HG03103 (cell line): ENCODE data around the gene KRT8.
"Not testable (repeated sequence)": the region's sequence is repeated elsewhere in the genome, so short reads cannot be mapped to it uniquely, and the experiment has no call there.

Experiments used
- ATAC-seq: cut with Tn5 transposase; IDR thresholded peaks from one replicate; pipeline ENCODE4 v1.9.1; 2021; ENCODE audit warnings: low read depth; ENCODE audit not compliant: unreplicated experiment

Gene KRT8

GRCh38 chr12:52904509-52905300, at the start of gene KRT8:
Gene KRT8, minus strand, starts transcription at chr12:52905076. Its CDS starts 95 bp downstream, at chr12:52904981.
- ATAC-seq: not testable (repeated sequence)

- ATAC-seq: no peak
These were observed 48.4 kb upstream of the KRT8 start for GRCh38 chr12:52953181-52953841.

GRCh38 chr12:52952076-52952801, 47.4 kb upstream of the KRT8 start:
- ATAC-seq: no peak

GRCh38 chr12:52951640-52952039, 46.8 kb upstream of the KRT8 start:
- ATAC-seq: no peak

- no peak for ATAC-seq
These were observed 46.2 kb upstream of the KRT8 start for GRCh38 chr12:52951126-52951525.

- no peak for ATAC-seq
These were observed 45.7 kb upstream of the KRT8 start for GRCh38 chr12:52950553-52950952.

- no peak for ATAC-seq
These were observed 44.8 kb upstream of the KRT8 start for GRCh38 chr12:52949413-52950331.

- no peak for ATAC-seq
These were observed 43.0 kb upstream of the KRT8 start for GRCh38 chr12:52947738-52948423.

GRCh38 chr12:52946797-52947547, 42.1 kb upstream of the KRT8 start:
- no peak for ATAC-seq

GRCh38 chr12:52946334-52946733, 41.5 kb upstream of the KRT8 start:
- no peak for ATAC-seq

- no peak for ATAC-seq
These were observed 40.7 kb upstream of the KRT8 start for GRCh38 chr12:52945389-52946232.

GRCh38 chr12:52944683-52945388, 40.0 kb upstream of the KRT8 start:
- no peak for ATAC-seq

GRCh38 chr12:52942901-52943181, 38.0 kb upstream of the KRT8 start:
- no peak for ATAC-seq

GRCh38 chr12:52942066-52942900, 37.4 kb upstream of the KRT8 start:
- ATAC-seq: no peak

- ATAC-seq: no peak
These were observed 24.7 kb upstream of the KRT8 start for GRCh38 chr12:52929538-52929937.

- ATAC-seq: no peak
These were observed 23.1 kb upstream of the KRT8 start for GRCh38 chr12:52927964-52928363.
